ENCODE results near the gene IFNA7. TPM values are rescaled to one million over a fixed set of nuclear protein-coding genes. Genes with fewer than 3 reads are reported as not detected.
A peak's percentile ranks its signal among the peaks of the same experiment; 100 is the strongest.
"Not testable (repeated sequence)": the region's sequence is repeated elsewhere in the genome, so short reads cannot be mapped to it uniquely, and the experiment has no call there.

IFNA7 gene
- total and polyA plus RNA-seq, 2 donors (not counting 1 experiment from before 2014, with no cell fraction given): not detected

DNA sequence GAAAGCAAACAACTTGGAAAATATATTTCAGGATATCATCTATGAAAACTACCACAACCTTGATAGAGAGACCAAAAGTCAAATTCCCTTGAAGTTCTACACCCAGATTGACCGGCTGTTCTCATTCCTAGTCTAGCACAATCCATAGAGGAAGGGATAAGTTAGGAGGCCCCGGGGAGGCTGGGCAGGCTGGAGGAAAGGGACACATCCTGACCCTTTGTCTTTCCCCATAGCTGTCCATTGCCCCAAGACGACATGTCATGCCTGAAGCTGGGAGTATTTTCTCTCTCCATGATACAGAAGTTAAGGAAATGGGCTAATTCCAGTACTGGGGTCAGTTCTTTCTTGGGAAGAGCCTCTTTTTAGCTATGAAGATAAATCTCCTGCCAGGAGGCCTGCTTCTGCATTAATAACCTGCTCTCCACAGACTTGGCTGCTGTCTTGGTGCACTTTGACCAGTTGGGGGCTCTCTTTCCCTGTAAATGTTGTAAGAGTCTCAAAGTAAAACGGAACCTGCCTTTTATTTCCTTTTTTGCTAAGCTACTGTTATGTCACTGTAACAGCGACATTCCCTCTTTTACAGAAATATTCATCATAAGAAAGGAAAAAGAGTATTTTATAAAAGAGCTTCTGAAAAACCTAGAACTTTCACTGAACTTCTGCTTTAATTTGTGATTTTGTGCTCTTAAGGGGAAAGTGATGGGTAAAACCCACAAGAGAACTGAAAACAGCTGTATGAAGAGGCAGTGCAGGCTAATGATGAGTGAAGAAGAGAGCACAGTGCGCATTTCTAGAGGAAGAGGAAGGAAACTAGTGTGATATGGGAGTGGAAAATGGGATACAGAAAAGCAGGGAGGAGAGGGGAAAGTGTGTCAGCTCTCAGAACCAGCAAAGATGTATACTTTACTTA lies 6.9 kb downstream of the IFNA7 start:
- not testable (repeated sequence) for H2AFZ ChIP-seq (ENCODE audit: low read length); H3K9me3 ChIP-seq (ENCODE audit: control insufficient read depth, insufficient read depth, low read depth, low read length); H3K79me2 ChIP-seq (ENCODE audit: control insufficient read depth, insufficient read depth, low read length); H3K36me3 ChIP-seq (ENCODE audit: control insufficient read depth, insufficient read depth, low read length); H4K20me1 ChIP-seq (ENCODE audit: control insufficient read depth, extremely low read depth, insufficient read depth, low read length); H3K27me3 ChIP-seq (ENCODE audit: control insufficient read depth, insufficient read depth, low read length); H3K27ac ChIP-seq (ENCODE audit: insufficient read depth, low read length); H3K4me2 ChIP-seq (ENCODE audit: extremely low read depth, insufficient read depth, low read length); H3K4me1 ChIP-seq (ENCODE audit: control insufficient read depth, extremely low read depth, insufficient read depth, low read length); H3K4me3 ChIP-seq (replicated peaks in 1 of 4; ENCODE audit: control extremely low read depth in 1 of 4, insufficient read depth in 1 of 4, low read depth in 3 of 4, low read length in 4 of 4); H3K9ac ChIP-seq (ENCODE audit: insufficient read depth, low read length)
- TF ChIP-seq, protein P1, sequence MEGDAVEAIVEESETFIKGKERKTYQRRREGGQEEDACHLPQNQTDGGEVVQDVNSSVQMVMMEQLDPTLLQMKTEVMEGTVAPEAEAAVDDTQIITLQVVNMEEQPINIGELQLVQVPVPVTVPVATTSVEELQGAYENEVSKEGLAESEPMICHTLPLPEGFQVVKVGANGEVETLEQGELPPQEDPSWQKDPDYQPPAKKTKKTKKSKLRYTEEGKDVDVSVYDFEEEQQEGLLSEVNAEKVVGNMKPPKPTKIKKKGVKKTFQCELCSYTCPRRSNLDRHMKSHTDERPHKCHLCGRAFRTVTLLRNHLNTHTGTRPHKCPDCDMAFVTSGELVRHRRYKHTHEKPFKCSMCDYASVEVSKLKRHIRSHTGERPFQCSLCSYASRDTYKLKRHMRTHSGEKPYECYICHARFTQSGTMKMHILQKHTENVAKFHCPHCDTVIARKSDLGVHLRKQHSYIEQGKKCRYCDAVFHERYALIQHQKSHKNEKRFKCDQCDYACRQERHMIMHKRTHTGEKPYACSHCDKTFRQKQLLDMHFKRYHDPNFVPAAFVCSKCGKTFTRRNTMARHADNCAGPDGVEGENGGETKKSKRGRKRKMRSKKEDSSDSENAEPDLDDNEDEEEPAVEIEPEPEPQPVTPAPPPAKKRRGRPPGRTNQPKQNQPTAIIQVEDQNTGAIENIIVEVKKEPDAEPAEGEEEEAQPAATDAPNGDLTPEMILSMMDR (conservative IDR thresholded peaks at IDR 0.05 in 1 of 2, IDR thresholded peaks at IDR 0.05 in 1 of 2; ENCODE audit: low read depth in 1 of 2, low read length in 2 of 2): peak; percentile 42 to 56
- peak; percentile 2 to 14 for DNase-seq (ENCODE audit: low read depth in 2 of 2)

DNA sequence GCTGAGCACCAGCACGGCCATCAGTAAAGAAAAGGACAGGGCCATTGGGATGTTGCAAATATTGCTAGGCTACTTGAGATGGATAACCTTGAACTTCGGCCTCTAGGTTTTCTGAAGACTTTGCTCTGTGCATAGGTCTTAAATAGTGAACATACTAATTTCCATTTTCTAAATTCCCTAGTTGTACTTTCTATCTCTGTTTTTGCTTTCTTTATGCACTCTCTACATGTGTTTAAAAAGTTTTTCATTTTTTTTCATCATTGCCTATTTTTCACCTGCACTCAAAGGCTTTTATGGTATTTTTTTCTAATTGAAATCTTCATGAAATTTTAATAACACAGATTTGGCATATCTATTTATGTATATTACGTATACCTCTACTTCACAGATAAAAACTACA lies 14.5 kb downstream of the IFNA7 start, which contains the start of gene IFNA4:
Gene IFNA4 (minus strand): TSS at position 101 of the 400 bp plus-strand sequence. CDS start 56 bp downstream, at position 45.
- not testable (repeated sequence) for H4K20me1 ChIP-seq (ENCODE audit: control insufficient read depth, extremely low read depth, insufficient read depth, low read length); H3K4me3 ChIP-seq (replicated peaks in 1 of 4; ENCODE audit: control extremely low read depth in 1 of 4, insufficient read depth in 1 of 4, low read depth in 3 of 4, low read length in 4 of 4); H3K4me2 ChIP-seq (ENCODE audit: extremely low read depth, insufficient read depth, low read length); H2AFZ ChIP-seq (ENCODE audit: low read length); H3K36me3 ChIP-seq (ENCODE audit: control insufficient read depth, insufficient read depth, low read length); H3K79me2 ChIP-seq (ENCODE audit: control insufficient read depth, insufficient read depth, low read length); H3K9ac ChIP-seq (ENCODE audit: insufficient read depth, low read length); H3K4me1 ChIP-seq (ENCODE audit: control insufficient read depth, extremely low read depth, insufficient read depth, low read length); DNase-seq (ENCODE audit: low read depth in 2 of 2); H3K27ac ChIP-seq (ENCODE audit: insufficient read depth, low read length); H3K9me3 ChIP-seq (ENCODE audit: control insufficient read depth, insufficient read depth, low read depth, low read length); H3K27me3 ChIP-seq (ENCODE audit: control insufficient read depth, insufficient read depth, low read length)

DNA sequence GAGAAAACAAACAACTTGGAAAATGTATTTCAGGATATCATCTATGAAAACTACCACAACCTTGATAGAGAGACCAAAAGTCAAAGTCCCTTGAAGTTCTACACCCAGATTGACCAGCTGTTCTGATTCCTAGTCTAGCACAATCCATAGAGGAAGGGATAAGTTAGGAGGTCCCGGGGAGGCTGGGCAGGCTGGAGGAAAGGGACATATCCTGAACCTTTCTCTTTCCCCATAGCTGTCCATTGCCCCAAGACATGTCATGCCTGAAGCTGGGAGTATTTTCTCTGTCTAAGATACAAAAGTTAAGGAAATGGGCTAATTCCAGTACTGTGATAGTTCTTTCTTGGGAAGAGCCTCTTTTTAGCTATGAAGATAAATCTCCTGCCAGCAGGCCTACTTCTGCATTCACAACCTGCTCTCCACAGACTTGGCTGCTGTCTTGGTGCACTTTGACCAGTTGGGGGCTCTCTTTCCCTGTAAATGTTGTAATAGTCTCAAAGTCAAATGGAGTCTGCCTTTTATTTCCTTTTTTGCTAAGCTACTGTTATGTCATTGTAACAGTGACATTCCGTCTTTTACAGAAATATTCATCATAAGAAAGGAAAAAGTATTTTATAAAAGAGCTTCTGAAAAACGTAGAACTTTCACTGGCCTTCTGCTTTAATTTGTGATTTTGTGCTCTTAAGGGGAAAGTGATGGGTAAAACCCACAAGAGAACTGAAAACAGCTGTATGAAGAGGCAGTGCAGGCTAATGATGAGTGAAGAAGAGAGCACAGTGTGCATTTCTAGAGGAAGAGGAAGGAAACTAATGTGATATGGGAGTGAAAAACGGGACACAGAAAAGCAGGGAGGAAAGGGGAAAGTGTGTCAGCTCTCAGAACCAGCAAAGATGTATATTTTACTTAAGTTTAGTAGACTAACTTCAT lies 18.9 kb downstream of the IFNA7 start:
- H3K9me3 ChIP-seq (ENCODE audit: control insufficient read depth, insufficient read depth, low read depth, low read length); H3K27me3 ChIP-seq (ENCODE audit: control insufficient read depth, insufficient read depth, low read length); H3K9ac ChIP-seq (ENCODE audit: insufficient read depth, low read length); H3K4me1 ChIP-seq (ENCODE audit: control insufficient read depth, extremely low read depth, insufficient read depth, low read length); H3K27ac ChIP-seq (ENCODE audit: insufficient read depth, low read length); H3K4me3 ChIP-seq (replicated peaks in 1 of 4; ENCODE audit: control extremely low read depth in 1 of 4, insufficient read depth in 1 of 4, low read depth in 3 of 4, low read length in 4 of 4); H3K36me3 ChIP-seq (ENCODE audit: control insufficient read depth, insufficient read depth, low read length); H4K20me1 ChIP-seq (ENCODE audit: control insufficient read depth, extremely low read depth, insufficient read depth, low read length); H3K4me2 ChIP-seq (ENCODE audit: extremely low read depth, insufficient read depth, low read length); H2AFZ ChIP-seq (ENCODE audit: low read length); H3K79me2 ChIP-seq (ENCODE audit: control insufficient read depth, insufficient read depth, low read length): not testable (repeated sequence)
- DNase-seq (ENCODE audit: low read depth in 2 of 2): peak in 1 of 2 donors; percentile 1
- TF ChIP-seq, protein P1 (conservative IDR thresholded peaks at IDR 0.05 in 1 of 2, IDR thresholded peaks at IDR 0.05 in 1 of 2; ENCODE audit: low read depth in 1 of 2, low read length in 2 of 2): peak; percentile 47 to 54
